GM15510 (cell line): Measurements from ENCODE around the gene CAPN5.

Source experiments
- POLR2A ChIP-seq: IDR thresholded peaks from 3 replicates; pipeline ENCODE4 v1.6.1; 2011; ENCODE audit warnings: borderline replicate concordance; ENCODE audit not compliant: insufficient read length; ENCODE audit errors: extremely low read depth

The CAPN5 gene

DNA sequence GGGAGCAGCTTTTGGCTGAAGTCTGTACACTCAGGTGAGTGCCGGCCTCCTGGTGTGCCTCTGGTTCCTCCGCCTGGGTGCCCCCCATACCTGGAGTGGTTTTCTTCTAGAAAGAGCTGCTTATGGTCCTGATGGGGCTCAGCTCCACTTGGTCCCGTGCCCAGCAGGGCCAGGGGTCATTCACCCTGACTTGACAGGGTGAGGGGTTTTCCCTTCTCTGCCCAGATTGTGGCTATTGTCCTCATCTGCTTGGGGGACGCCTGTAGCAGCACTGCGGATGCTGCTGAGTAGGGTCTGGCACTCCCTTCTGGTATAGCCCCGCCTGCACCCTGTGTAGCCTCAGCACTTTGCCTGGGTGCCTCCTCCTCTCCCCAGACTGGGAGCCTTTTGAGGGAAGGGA is 44.1 kb downstream of the CAPN5 start:
- TF ChIP-seq POLR2A, result no peak

DNA sequence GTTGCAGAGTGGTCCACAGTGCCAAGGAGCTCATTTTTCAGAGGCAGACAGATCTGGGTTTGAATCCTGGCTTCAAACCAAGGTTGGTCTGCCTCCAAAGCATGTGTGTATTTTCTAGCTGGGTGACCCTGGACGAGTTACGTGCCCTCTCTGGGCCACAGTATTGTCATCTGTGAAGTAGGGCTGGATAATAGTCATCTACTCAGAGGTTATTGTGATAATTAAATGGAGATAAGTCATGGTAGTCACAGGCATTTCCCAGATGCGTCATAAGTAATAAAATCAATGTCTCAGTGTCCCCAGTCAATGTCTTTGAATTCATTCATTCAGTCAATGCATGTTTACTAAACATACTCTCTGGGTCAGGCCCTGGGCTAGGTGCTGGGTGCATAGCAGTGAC is 44.5 kb downstream of the CAPN5 start:
- no peak for TF ChIP-seq POLR2A

DNA sequence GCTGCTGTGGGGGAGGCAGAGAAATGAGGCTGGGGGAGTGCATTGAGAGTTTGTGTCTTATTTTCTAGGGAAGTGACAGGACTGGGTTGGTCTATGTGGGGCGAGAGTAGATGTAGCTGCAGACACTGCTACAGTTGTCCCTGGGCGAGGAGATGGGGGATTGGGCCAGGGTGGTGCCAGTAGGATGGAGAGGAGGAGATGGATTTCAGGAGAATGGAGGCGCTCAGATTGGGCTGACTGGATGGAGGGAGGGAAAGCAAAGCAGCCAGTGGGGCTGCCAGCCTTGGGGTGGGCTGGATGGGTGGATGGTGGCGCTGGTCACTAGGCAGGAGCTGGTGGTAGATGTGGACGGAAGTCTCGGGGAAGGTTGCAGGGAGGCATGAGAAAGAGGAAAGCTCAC is 45.2 kb downstream of the CAPN5 start:
- TF ChIP-seq POLR2A, result no peak

DNA sequence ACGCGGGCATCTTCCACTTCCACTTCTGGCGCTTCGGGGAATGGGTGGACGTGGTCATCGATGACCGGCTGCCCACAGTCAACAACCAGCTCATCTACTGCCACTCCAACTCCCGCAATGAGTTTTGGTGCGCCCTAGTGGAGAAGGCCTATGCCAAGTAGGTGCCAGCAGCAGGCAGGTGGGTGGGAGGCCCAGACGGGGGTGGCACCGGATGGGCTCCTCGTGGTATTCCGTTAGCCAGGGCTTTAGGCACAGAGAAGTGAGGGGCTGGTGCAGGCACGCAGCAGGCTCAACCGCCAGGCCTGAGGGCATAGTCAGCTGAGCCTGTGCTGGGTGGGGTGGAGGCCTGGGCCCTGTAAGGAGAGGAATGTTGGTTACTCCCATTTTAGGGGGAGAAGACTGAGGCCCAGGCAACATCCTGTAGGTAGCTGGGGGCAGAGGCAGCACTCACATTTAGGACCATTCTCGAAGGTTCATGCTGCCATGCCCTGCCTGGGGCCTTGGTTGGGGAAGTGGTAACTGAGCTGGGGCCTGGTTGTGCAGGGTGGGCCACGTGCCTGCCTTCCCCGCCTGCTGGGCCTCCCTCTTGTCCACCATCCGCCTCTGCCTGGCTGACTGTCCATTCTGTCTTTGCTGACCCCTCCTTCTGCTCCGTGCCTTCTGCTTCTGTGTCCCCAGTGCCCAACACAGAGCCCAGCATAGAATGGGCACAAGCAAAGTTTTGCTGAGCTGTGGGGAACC is 46.0 kb downstream of the CAPN5 start:
- TF ChIP-seq POLR2A, result no peak

DNA sequence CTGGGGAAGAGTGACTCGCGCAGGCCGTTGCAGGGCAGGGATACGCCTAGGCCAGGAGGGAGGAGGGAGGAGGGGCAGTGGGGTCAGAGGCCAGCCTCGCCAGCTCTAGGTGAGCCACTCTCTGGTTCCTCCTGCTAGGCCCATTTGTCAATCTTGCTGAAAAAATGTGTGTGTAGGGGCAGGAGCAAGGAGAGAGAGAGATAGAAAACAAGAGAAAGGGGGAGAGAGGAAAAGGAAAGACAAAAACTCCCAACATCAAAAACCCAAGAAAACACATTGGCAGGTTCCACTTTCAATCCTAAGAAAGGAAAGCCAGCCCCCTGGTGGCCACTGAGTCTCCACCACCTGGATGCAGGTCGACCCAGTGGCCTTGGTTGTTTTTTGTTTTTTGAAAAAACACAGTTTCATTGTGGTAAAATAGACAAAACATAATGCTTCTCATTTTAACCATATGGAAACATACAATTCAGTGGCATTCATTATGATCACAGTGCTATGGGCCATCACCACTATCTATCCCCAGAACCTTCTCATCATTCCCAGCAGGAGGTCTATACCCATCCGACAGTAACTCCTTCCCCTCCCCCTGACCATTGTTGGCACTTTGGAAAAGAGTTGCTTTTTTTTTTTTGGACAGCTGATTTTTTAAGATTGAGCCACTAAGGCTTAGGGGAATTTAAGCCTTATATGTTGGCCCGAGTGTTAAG is 46.8 kb downstream of the CAPN5 start:
- no peak for TF ChIP-seq POLR2A

DNA sequence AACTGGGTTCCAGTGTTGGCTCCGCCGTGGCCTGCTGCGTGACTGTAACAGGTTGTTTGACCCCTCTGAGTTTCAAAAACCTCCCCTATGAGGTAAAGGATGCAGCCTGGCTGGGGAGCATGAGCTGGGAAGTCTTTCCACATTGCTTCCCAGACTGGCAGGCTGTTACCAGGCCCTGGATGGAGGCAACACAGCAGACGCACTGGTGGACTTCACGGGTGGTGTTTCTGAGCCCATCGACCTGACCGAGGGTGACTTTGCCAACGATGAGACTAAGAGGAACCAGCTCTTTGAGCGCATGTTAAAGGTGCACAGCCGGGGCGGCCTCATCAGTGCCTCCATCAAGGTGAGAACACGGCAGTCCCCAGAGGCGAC is 47.3 kb downstream of the CAPN5 start:
- no peak for TF ChIP-seq POLR2A

DNA sequence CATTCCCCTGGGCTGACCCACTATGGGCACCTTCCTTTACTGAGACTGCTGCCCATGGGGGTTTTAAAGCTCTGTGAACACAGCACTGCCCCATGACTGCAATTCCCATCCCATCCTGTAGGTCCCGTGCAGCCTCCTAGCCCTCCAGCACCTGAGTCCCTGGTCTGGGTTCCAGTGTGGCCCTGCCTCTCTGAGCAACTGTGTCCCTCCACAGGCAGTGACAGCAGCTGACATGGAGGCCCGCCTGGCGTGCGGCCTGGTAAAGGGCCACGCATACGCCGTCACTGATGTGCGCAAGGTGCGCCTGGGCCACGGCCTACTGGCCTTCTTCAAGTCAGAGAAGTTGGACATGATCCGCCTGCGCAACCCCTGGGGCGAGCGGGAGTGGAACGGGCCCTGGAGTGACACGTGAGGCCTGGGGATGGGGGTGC is 48.4 kb downstream of the CAPN5 start:
- TF ChIP-seq POLR2A, result no peak

DNA sequence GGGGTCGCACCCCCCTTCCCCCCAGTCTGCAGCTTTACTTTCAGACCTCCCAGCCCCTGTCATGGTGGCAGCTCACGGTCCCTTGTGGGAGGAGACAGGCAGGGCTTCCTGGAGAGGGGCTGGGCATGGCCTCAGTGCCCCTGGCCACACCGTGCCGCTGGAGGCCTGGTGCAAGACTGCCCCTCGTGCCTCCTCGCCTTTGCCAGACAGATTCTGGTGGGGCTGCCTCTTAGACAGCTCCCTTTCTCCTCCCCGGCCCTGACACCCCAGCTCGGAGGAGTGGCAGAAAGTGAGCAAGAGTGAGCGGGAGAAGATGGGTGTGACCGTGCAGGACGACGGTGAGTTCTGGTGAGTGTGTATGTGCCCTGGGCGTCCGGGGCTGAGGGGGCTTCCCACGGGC is 49.2 kb downstream of the CAPN5 start:
- no peak for TF ChIP-seq POLR2A

DNA sequence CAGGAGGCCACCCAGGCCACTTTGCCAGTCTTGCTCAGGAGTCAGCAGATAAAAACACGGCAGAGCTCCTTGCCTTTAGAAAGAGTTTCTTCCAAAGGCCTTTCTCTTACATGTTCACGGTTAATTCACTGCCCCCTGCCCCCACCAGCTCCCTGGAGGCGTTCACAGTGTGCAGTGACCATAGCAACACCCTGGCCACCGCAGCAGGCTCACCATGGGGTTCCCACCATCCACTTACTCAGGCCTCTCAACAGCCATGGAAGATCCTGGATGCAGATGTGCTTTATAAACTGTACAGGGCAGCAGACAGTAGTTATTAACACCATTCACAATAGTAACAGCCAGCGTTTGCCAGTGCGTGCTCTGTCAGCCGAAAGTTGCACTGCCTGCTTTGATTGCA is 50.7 kb downstream of the CAPN5 start:
- TF ChIP-seq POLR2A, result no peak

DNA sequence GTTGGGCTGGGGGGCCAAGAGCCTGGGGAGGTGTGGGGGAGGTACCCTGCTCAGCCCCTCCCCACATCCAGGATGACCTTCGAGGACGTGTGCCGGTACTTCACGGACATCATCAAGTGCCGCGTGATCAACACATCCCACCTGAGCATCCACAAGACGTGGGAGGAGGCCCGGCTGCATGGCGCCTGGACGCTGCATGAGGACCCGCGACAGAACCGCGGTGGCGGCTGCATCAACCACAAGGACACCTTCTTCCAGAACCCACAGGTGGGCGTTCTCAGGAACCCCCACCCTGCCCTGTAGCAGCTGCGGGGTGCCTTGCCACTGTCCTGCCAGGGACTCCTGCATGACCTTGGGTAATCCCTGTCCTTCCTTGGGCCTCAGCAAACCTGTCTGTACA is 51.3 kb downstream of the CAPN5 start:
- no peak for TF ChIP-seq POLR2A

DNA sequence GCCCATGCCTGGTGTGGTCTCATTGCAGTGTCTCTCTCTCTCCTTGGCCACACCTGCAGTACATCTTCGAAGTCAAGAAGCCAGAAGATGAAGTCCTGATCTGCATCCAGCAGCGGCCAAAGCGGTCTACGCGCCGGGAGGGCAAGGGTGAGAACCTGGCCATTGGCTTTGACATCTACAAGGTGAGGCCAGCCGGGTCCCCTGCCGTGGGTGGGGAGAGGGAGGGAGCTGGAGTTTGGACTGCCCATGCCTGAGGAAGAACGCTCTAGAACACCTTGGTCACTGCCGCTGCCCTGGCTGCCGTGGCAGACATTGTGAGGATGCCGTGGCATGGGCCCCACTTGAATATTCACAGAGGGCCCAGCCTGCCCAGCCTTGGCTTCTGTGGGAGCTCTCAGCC is 52.2 kb downstream of the CAPN5 start:
- no peak for TF ChIP-seq POLR2A

DNA sequence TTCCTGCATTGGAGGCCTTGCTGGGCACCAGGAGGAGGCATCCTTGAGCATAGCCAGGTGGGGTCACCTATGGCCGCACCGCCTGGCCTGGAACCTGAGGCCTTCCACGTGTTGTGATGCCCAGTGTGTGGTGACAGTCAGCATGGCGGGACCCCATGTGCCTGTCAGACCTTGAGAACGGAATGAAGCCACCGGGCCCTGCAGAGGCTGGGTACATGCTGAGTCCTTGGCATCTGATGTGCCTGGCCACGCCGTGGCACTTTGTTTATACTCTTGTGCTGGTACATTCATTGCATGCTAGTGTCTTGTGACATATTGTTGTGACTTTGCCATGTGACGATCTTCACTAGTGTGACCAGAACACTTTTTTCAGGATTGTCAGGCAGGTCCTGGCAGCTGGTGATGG is 52.8 kb downstream of the CAPN5 start:
- TF ChIP-seq POLR2A, result no peak

DNA sequence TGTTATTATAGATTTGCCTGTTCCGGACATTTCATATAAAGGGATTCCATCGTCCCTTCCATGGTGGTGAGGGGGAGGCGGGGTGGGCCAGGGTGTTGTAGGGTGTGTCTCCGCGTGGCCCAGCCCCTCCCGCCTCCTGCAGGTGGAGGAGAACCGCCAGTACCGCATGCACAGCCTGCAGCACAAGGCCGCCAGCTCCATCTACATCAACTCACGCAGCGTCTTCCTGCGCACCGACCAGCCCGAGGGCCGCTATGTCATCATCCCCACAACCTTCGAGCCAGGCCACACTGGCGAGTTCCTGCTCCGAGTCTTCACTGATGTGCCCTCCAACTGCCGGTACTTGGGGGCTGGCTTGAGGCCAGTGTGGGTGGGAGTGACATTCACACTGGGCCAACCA is 53.8 kb downstream of the CAPN5 start:
- no peak for TF ChIP-seq POLR2A

DNA sequence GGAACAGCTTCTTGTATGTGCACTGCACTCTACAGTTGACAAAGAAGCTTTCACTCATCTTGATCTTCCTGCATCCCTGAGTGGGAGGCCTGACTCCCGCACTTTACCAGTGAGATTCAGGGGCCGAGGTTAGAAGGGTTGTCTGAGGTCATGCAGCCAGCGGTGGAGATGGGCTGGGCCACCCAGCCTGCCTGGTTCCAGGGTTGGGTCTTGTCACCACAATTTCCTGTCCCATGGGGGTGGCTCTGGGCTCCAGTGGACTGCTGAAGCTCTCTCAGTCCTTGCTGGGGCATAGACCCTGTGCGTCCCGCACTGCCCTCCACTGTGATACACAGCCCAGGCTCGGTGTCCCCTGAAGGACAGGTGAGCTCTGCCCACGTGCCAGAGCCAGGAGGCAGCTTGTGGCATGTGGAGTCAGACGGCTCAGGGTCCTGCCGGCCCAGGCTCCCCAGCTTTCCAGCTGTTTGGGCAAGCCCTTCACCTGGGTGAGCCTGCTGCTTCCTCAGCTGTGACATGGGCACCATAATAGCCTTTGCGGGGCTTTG is 54.4 kb downstream of the CAPN5 start:
- no peak for TF ChIP-seq POLR2A

DNA sequence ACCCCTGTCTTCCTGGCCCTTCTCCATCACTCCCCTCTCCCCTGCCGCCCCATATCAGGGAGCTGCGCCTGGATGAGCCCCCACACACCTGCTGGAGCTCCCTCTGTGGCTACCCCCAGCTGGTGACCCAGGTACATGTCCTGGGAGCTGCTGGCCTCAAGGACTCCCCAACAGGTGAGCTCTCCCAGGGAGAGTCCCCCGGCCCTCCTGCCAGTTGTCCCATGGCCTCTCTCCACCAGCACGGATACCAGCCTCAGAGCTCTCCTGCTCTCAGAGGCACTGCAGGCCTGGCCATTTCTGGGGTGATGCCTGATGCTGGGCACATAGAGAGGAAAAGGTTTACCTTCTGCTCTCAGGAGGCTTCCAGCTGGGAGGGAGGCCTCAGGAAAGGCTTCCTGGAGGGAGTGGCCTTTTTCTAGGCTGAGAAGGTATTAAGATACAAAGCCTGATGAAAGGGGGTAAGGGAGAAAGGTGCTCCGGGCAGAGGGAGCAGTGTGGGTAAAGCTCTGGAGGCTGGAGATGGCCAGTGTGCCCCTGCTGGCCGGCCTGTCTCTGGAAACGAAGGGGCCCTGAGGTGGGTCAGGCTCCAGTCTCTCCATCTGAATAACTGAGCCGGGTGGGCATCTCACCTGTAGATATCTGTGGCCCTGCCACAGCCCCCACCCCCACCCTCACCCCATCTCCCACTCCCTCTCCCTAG is 55.3 kb downstream of the CAPN5 start:
- TF ChIP-seq POLR2A, result no peak

DNA sequence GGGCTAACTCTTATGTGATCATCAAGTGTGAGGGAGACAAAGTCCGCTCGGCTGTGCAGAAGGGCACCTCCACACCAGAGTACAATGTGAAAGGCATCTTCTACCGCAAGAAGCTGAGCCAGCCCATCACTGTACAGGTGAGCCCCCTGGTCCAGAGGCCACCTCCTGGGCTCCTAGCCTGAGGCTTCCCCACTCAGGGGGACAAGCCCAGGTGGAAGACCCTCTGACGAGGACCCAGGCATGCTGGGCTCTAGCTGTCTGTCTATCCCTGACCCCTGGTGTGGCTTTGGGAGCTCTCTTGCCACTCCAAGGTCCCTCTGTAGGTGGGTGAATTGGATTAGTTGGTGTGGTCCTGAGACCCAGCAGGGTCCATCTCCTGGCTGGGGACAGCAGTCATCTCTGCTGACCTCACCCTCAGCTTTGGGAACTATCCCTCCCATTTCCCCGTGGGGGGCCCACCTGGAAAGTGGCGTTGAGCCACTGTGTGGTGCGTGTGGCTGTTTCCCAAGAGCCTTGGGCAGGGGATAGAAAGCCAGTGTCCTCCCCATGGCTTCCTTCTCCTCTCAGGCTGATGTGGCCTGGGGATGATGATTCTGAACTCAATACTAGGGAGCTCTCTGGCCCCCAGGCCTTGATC is 55.9 kb downstream of the CAPN5 start:
- TF ChIP-seq POLR2A, result no peak

DNA sequence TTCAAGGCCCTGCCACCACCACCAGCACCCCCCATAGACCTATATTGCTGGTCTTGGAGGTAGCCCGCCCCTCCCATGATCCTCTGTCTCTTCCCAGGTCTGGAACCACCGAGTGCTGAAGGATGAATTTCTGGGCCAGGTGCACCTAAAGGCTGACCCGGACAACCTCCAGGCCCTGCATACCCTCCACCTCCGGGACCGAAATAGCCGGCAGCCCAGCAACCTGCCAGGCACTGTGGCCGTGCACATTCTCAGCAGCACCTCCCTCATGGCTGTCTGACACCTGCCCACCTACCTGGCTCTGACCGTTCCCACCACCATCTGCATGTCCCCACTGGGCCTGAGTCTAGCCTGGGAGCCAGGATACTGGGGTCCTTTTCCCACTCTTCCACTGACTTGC is 56.8 kb downstream of the CAPN5 start:
- TF ChIP-seq POLR2A, result no peak
